Suprapubic skin (tissue), 4 donors: ENCODE results near the gene YKT6.

Experiments used
- EP300 ChIP-seq: sonication (generic); formaldehyde crosslinking; IDR thresholded peaks from one replicate; pipeline ENCODE4 v1.6.1; 2017; ENCODE audit warnings: antibody characterized with exemption
- POLR2A ChIP-seq, 2 donors: fragments of 450-650 bp; IDR thresholded peaks; one replicate each; pipeline ENCODE4 v1.6.1; 2017; ENCODE audit warnings: antibody characterized with exemption in 2 of 2, mild to moderate bottlenecking in 2 of 2, moderate library complexity in 2 of 2
- POLR2AphosphoS5 ChIP-seq, 3 donors: sonication (generic); formaldehyde crosslinking; IDR thresholded peaks; one replicate each; pipeline ENCODE4 v1.6.1; 2017; ENCODE audit warnings: antibody characterized with exemption in 3 of 3
- TF ChIP-seq, protein P1 (sequence below), 2 donors: fragments of 200-600 bp in 1 of 2; fragments of 450-650 bp in 1 of 2; sonication (generic) in 1 of 2; IDR thresholded peaks; one replicate each; pipeline ENCODE4 v1.5.1; 2016 to 2019; ENCODE audit warnings: antibody characterized with exemption in 2 of 2, mild to moderate bottlenecking in 1 of 2, moderate library complexity in 1 of 2

DNA sequence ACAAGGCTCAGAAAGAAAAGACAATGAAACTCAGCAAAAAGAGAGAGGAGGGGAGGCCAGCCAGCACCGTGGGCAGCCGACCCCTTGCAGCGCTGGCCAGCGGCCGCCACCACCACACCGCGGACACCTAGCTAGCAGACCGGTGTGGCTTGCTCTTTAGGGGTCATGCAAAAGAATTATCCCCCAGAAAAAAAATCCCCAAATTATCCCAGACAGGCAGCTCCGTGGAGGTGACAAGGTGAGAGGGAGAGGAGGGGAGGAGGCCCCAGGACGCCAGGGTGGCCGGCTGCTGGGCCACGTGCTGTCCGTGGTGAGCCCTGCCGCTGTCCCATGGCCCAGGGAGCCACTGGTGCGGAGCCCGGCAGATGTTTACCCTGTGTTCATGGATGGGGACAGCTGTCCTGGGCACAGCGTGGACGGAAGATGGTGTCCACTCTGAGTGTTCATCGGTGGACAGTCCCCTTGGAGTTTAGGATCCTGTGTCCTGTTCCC is 16.5 kb downstream of the YKT6 start:
- TF ChIP-seq, protein P1, sequence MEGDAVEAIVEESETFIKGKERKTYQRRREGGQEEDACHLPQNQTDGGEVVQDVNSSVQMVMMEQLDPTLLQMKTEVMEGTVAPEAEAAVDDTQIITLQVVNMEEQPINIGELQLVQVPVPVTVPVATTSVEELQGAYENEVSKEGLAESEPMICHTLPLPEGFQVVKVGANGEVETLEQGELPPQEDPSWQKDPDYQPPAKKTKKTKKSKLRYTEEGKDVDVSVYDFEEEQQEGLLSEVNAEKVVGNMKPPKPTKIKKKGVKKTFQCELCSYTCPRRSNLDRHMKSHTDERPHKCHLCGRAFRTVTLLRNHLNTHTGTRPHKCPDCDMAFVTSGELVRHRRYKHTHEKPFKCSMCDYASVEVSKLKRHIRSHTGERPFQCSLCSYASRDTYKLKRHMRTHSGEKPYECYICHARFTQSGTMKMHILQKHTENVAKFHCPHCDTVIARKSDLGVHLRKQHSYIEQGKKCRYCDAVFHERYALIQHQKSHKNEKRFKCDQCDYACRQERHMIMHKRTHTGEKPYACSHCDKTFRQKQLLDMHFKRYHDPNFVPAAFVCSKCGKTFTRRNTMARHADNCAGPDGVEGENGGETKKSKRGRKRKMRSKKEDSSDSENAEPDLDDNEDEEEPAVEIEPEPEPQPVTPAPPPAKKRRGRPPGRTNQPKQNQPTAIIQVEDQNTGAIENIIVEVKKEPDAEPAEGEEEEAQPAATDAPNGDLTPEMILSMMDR (IDR thresholded peaks at IDR 0.05) = no peak
- TF ChIP-seq EP300 (no peak), POLR2A (IDR thresholded peaks at IDR 0.05) (no peak), POLR2AphosphoS5 (IDR thresholded peaks at IDR 0.05) (no peak)
